GM21619 (cell line): ENCODE data around the gene ENTPD7.
A peak's percentile ranks its signal among the peaks of the same experiment; 100 is the strongest.
"Not testable (repeated sequence)": the region's sequence is repeated elsewhere in the genome, so short reads cannot be mapped to it uniquely, and the experiment has no call there.

Experiments used
- ATAC-seq: cut with Tn5 transposase; IDR thresholded peaks from one replicate; pipeline ENCODE4 v1.9.1; 2021; ENCODE audit not compliant: unreplicated experiment

ENTPD7 gene

DNA sequence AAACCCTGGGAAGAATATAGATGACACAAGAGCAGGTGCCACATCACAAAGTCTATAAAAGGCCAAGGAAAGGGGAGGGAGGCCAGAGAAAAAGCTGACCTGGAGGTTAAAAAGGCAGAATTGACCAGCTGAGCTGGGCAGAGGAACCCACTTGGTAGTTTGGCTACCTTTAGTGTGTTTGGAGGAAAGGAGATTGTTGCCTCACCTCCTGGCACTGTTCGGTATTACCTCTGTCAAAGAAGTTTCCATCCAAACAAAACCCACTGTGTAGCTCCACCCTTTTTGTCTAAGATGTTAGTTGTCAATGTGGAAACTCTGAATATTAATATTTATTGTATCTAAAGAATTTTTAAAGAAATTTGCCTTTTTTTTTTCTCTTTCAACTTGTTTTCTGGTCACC is 23.4 kb downstream of the ENTPD7 start:
- ATAC-seq: no peak

DNA sequence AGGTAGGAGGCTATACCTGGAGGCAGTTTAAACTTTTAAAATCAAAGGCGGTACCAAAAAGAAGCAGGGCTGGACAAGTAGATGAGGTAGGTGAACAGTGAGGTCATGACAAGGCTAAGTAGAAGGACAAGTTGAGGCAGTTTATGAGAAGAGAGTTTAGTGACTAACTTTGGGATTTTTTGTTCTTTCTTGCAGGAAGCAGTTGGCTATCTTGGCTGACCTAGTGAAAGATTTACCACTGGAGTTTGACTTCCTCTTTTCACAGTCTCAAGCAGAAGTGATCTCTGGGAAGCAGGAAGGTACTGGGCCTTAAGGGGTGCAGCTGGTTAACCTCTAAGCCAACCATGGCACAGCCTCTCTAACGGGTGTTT is 26.3 kb downstream of the ENTPD7 start:
- peak; percentile 95 for ATAC-seq

DNA sequence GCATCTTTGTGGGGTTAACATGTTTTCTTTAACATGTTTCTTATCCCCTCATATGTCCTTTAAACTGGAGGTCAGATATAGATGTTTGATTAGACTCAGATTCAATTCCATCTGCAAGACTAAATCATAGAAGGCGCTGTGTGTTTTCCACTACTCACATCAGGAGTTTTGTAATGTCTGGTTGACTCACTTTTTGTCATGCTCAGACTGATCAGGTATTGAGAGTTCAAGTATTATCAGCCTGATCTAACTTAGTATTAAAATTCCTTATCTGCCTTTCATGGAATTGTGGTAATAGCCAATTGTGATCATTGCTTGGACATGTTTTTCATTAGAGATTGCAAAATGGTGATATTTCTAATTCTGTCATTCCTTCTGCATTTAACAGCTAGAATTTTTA is 30.2 kb downstream of the ENTPD7 start:
- ATAC-seq: no peak

DNA sequence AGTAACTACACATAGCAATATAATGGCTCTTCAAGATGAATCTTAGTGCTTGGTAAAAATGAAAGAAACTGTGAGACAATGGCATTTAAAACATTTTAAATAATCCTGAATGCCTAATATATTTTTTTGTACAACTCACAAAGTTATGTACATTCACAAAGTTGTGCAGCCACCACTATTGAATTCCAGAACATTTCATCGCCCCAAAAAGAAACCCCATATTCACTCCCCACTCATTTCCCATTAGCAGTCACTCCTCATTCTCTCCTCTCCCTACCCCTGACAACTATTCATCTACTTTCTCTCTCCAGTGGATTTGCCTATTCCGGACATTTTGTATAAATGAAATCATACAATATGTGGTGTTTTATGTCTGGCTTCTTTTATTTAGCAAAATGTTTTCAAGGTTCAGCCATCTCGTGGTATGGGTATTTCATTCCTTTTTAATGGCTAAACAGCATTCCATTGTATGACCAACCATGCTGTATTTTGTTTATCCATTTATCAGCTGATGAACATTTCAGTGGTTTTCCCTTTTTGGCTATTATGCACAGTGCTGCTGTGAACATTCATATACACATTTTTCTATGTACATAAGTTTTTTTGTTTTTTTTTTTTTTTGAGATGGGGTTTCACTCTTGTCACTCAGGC is 34.7 kb downstream of the ENTPD7 start:
- ATAC-seq: no peak

DNA sequence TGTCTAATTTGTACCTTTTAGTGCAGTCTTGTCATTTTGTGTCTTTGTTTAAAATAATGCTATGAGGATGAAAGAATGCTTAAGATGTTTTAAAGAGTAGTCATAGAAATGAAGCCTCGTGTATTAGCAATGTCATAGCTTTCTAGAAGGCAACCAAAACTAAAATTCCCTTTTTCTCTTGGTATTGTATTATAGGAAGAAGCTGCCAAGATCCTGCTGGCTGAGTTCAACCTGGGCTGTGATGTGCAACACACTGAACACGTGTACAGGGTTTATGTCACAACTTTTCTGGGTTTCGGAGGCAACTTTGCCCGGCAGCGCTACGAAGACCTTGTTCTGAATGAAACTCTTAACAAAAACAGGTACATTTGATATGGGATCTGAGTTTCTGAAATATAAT is 36.5 kb downstream of the ENTPD7 start:
- no peak for ATAC-seq

DNA sequence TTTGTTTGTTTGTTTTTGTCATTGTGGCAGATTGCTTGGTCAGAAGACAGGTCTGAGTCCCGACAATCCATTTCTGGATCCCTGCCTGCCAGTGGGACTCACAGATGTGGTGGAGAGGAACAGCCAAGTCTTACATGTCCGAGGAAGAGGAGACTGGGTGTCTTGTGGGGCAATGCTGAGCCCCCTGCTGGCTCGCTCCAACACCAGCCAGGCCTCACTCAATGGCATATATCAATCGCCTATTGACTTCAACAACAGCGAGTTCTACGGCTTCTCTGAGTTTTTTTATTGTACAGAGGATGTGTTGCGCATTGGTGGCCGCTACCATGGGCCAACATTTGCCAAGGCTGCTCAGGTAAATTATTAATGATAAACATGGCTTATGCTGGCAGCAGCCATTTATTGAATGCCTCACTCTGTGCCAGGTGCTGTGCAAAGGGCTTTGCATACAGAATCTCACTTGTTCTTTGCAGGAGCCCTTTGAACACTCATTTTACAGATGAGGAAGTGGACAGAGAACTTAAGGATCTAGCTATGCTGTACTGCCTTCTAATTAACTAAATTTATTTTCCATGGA is 39.3 kb downstream of the ENTPD7 start:
- no peak for ATAC-seq

DNA sequence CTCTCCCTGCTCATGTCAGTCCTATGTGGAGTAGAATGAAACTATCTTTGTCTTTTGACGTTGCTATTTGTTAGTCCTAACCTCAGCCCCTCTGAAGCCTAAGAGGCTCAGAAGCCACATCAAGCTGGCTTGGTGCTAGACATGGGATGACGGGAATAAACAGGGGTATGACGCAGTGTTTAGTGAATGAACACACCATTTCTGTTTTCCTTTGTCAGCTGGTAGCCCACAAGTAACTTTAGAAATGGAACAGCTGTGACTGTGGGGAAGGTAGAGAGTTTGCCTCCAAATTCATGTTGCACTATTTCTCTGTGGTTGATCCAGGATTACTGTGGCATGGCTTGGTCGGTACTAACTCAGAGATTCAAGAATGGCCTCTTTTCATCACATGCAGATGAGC is 41.3 kb downstream of the ENTPD7 start:
- no peak for ATAC-seq

DNA sequence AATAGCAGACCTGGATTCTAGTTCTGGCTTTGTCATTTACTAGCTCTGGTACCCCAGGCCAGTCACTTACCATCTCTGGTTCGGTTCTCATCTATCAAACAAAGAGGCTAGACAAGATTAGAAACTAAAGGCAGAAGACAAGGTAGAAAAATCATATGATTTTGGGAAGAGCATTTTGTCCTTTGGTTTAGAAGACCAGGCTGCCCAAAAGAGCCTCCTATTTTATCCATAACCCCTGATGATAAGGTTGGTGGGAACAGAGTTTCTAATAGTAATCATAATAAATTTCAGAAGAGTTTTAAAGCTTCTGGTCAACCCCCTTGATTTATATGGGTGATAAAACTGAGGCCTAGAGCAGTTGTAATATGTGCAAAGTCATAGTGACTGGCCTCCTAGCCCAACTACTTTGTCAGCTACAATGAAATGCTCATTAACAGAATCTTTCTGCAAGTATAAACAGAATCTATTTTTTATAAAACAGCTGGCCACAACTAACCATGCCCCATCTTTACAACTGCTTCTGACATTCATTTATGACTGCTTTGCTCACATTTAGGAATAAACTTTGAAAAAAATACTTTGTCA is 49.2 kb downstream of the ENTPD7 start:
- no peak for ATAC-seq

DNA sequence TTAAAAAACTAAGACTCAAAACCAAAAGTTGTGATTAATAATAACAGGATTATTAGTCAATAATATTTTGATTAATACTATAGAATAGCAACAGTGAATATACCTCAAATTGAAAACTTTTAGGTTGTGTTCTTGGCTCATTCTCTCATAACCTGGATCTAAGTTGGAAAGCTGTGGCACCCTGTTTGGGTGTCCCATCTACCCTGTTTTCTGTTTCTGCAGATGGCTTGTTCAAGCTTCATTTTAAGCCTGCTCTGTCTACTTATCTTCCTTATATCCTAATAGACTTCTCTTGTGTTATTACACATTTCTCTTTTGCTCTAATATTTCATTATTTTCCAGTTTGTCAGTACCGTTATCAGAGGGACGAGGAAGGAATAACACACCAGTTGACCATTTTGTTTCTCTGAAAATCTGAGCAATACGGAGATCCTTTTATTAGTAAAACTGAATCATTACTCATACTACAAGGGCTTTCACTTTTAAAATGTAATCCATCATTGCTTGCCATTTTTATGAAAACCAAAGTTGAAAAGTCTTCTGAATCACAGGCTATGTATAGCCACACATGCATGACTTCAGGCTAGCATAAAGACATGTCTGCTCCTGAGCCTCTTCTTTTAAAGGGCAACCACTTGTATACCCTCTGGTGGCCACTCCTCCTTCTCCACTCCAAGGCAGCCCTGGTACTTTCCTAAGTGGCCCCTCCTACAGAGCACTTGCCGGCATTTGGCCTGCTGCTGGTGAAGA is 50.3 kb downstream of the ENTPD7 start:
- ATAC-seq: peak; percentile 86

DNA sequence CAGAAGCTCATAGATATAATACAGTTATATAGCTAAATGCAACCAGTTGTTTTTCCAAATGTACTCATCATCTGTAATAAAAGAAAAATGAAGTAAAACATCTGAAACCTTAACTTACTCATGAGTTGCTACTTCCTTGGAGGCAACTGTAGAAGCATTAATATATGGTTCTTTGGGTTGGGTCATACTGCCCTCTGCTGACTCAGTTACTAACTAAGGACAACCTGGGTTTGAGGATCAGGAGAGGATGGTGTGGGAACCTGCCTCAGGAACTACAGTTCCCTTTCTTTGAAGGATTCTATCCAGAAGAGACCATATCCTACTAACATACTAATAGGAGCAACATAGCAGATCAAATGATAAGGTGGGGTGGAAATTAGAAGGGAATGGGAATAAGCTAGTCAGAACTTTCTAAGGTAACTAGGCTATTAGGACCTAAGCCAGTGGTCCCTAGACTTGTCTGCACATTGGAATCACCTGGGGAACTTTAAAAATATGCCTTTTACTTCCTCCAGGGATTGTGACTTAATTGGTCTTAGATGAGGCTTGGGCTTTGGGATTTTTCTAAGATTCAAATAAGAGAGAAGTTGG is 51.9 kb downstream of the ENTPD7 start:
- ATAC-seq: peak; percentile 56

DNA sequence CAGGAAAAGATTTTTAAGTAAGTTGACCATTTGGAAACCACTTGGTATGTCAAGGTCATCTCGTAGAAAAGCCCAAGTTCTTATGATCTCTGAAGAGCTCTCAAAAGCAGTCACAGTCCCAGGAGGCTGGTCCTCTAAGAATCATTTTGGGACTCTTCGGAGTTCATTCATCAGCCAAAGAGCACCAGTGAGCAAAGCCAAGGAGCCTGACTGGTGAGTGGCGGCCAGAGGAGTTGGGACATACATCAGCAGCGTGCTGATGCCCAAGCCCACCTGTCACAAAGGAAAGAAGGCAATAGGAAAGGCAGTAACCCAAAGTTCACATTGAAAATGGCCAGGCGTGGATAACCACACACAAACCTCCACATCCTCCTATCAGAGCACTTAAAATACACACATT is 55.1 kb downstream of the ENTPD7 start:
- ATAC-seq: no peak

DNA sequence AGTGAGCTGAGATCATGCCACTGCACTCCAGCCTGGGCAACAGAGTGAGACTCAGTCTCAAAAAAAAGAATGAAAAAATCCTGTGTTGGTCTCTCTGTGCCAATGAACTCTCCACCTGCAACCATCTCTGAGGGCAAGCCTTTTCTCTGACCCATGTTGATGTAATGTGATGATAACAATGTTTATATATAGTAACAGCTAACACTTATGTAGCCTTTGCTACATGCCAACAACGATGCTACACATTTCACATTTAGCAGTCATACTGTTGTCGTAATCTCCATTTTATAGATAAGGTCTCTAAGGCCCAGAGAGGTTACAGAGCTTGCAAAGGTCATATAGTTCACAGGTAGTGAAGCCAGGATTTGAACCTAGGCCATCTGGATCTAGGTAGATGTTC is 61.1 kb downstream of the ENTPD7 start:
- no peak for ATAC-seq

DNA sequence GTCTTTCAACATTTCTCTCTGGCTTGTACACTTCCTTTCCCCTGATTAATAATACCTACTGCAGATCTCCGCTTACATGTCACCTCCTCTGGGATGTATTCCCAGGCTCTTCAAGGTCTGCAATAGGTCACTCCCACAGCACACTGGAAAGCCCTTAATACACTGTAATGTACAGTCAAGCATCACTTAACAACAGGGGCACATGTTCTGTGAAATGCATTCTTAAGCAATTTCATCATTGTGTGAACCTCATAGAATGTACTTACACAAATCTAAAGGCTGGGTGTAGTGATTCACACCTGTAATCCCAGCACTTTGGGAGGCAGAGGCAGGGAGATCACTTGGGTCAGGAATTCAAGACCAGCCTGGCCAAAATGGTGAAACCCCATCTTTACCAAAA is 70.7 kb downstream of the ENTPD7 start:
- ATAC-seq: no peak

DNA sequence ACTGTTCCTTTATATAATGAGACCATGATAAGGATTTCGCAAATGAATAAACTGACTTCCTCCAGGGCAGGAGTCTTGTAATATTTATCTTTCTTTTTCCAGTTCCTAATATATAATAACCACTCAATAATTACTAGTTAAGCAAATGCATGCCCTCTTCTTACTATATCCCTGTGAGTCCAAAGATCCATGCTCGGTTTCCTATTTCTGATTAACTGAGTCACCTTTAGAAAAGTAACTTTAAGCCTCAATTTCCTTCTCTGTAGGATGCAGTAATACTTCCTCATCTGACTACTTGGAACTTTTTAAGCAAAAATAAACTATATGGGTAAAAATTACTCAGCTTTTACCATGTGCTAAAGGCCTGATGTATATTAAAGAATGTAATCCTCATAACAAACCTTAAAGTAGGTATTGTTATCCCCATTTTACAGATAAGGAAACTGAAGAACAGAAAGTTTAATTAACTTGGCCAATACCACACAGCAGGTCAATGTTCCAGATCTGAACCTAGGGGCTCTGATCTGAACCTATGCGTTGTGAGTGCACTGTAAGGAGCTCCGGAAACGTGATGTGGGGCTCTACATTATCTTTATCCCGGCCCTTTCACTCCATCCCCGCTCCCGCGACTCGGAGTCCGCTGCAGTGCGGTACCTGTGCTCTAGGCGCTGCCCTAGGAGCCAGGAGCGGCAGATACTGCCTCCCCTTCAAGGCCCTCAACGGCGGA is 72.2 kb downstream of the ENTPD7 start:
- ATAC-seq: no peak

DNA sequence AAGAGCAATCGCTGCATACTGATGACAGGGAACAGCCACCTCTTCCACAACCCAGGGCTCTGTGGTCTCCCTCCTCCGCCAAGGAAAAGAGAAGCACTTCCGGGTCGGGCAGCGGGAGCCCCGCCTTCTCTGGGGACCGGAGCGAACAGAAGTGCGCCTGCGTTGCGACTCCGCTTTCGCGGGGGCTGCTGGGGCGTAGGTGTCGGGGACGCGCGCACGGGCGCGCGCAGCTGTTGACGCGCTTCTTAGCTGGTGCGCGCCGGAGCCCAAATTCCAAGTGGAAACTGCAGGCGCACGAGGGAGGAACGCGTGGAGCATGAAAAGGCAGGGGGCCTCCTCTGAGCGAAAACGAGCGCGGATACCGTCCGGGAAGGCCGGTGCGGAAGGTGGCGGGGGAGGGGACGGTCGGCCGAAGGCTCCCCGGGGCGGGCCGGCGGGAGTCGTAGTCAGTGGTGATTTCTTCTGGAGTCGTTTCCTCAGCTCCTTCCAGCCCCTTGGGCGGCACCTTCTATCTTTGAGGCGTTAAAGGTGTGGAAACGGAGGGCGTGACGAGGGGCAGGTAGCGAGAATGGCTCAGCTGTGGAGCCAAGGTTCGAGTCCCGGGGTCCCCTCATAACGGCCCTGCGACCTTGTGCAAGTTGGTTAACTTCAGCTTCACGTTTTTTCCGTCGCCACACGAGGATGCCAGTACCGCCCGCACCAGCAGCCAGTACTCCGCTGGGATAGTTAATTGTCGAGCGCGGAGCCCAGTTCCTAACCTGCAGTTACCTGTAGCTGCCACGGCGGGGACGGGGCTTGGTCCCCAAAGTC is 72.9 kb downstream of the ENTPD7 start, which contains the start of the genes COX15 and CUTC:
Gene COX15 (minus strand): TSS at position 95 of the 810 bp plus-strand sequence. CDS start 78 bp downstream, at position 17.
Gene CUTC (plus strand): TSS at position 202 of the 810 bp plus-strand sequence. CDS start 115 bp downstream, at position 317.
- ATAC-seq: peak; percentile 85

DNA sequence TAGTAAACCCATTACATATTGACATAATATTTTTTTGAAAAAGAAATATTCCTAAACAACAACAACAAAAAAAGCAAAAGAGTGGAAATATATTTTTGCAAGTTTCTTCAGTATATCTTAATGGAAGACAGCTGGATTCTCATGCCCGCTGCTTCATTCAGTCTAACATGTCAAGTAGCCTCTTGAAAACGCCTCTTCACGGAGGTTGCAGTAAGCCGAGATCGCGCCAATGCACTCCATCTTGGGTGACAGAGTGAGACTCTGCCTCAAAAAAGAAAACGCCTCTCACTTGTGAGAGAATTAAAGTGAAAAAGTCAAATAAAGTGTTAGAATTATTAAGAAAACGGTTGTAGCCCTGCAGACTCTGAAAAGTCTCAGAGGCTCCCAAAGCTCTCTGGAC is 74.1 kb downstream of the ENTPD7 start:
- ATAC-seq: no peak

DNA sequence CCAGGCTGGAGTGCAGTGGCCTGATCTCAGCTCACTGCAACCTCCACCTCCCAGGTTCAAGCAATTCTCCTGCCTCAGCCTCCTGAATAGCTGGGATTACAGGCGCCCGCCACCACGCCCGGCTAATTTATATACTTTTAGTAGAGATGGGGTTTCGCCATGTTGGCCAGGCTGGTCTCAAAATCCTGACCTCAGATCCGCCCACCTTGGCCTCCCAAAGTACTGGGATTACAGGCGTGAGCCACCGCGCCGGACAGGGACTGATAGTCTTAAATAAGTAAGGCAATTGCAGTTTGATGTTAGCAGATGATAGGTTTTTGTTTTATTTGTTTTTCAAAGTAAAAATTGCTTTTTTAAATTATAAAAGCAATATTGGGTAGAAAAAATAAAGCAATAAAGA is 74.8 kb downstream of the ENTPD7 start:
- ATAC-seq: not testable (repeated sequence)

DNA sequence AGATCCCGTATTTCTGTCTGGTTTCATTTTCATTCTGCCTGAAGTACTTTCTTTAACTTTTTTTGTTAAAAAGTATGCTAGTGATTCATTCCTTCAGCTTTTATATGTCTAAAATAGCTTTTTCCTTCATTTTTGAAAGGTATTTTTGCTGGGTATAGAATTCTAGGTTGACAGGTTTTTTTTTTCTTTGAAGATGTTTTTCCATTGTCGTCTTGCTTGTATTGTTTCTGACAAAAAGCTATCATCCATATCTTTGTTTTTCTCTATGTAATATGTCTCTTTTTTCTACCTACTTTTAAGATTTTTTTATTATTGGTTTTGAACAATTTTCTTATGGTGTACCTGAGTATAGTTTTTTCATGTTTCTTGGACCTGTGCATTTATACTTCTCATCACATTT is 81.0 kb downstream of the ENTPD7 start:
- ATAC-seq: no peak

DNA sequence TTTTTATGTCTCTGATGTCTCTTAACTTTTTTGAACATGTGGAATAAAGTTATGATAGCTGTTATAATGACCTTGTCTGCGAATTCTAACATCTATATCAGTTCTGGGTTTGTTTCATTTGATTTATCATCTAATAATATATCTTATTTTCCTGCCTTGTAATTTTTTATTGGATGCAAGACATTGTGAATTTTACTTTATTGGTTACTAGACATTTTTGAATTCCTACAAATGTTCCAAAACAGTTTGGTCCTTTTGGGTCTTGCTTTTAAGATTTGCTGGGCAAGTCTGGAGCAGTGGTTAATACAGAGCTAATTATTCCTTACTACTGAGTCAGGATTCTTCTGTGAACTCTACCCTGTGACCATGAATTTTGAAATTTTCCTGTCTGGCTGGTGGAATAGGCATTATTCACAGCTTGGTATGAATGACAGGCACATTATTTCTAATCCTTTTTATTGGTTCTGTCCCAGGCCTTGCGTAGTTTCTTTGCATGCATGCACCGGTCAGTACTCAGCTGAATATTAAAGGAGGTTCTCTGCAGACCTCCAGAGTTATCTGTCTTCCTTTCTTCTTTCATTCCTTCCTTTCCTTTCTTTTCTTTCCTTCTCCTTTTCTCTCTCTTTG is 81.7 kb downstream of the ENTPD7 start:
- no peak for ATAC-seq

DNA sequence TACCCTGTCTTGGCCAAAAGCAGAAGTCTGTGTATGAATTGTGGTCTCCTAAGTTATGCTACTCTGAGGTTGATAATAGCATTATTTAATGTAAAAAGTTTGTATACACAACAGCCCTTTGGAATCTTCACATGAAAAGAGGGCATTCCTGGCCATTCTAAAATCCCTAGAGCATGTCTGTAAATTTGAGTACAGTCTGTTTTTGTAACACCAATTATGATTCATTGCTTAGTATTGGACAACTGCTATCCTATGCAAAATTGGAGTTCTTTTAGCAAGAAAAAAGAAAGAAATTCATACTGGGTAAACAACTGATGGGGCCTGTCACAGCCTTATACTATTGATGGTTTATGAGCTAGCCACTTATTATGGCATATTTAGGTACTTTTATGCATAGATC is 82.9 kb downstream of the ENTPD7 start:
- ATAC-seq: no peak
